Astrocyte of the spinal cord (primary cell): ENCODE results near the gene ACSL4.
"Not testable (repeated sequence)": the region's sequence is repeated elsewhere in the genome, so short reads cannot be mapped to it uniquely, and the experiment has no call there.

Source experiments
- DNase-seq: peaks from one replicate; pipeline ENCODE4 v3.0.0; 2011; ENCODE audit warnings: low read depth, low spot score
- H3K4me3 ChIP-seq: 2 replicates; pipeline ENCODE4 v1.5.1; 2011; ENCODE audit warnings: low read depth, mild to moderate bottlenecking, low read length, moderate library complexity
- CTCF ChIP-seq: IDR thresholded peaks from 2 replicates; pipeline ENCODE4 v1.5.1; 2012; ENCODE audit warnings: low read depth, mild to moderate bottlenecking, low read length, inconsistent platforms
- in situ Hi-C: cut with HindIII; loops from 2 replicates; pipeline ENCODE4 v1.10.0; 2017; ENCODE audit warnings: low sequenced_read_pairs

Gene ACSL4

GRCh38 chrX:109684136-109684535 is 48.9 kb downstream of the ACSL4 start:
- TF ChIP-seq CTCF: no peak
- in situ Hi-C loops: no loop called here
- no peak overlapping the region for H3K4me3 ChIP-seq
- no peak for DNase-seq

GRCh38 chrX:109681475-109682081 is 51.5 kb downstream of the ACSL4 start:
- in situ Hi-C loops: no loop called here
- H3K4me3 ChIP-seq: no peak overlapping the region
- no peak for TF ChIP-seq CTCF
- DNase-seq: no peak

- no peak for TF ChIP-seq CTCF
- no peak for DNase-seq
- in situ Hi-C loops: no loop called here
- no peak overlapping the region for H3K4me3 ChIP-seq
These were observed 53.2 kb downstream of the ACSL4 start for GRCh38 chrX:109679820-109680219.

- no peak overlapping the region for H3K4me3 ChIP-seq
- in situ Hi-C loops: no loop called here
- no peak for TF ChIP-seq CTCF
- DNase-seq: no peak
These were observed 60.8 kb downstream of the ACSL4 start for GRCh38 chrX:109672239-109672638.

GRCh38 chrX:109671170-109671569 is 61.9 kb downstream of the ACSL4 start:
- DNase-seq, in situ Hi-C loops, H3K4me3 ChIP-seq: not testable (repeated sequence)

GRCh38 chrX:109667986-109668385 is 65.1 kb downstream of the ACSL4 start:
- no peak overlapping the region for H3K4me3 ChIP-seq
- no peak for DNase-seq
- TF ChIP-seq CTCF: no peak
- in situ Hi-C loops: no loop called here

GRCh38 chrX:109660435-109661143 is 72.5 kb downstream of the ACSL4 start:
- DNase-seq: peak; percentile 11
- in situ Hi-C loops: no loop called here

More at GRCh38 chrX:109660435-109661143, 72.5 kb downstream of the ACSL4 start:
- H3K4me3 ChIP-seq: no peak overlapping the region
- no peak for TF ChIP-seq CTCF
